GM19099 (cell line): Measurements from ENCODE around the gene EGFL8.

Source experiments
- POLR2A ChIP-seq: IDR thresholded peaks from 3 replicates; pipeline ENCODE4 v1.6.1; 2011; ENCODE audit warnings: low read depth; ENCODE audit not compliant: insufficient read length; ENCODE audit errors: extremely low read depth

EGFL8 gene

DNA sequence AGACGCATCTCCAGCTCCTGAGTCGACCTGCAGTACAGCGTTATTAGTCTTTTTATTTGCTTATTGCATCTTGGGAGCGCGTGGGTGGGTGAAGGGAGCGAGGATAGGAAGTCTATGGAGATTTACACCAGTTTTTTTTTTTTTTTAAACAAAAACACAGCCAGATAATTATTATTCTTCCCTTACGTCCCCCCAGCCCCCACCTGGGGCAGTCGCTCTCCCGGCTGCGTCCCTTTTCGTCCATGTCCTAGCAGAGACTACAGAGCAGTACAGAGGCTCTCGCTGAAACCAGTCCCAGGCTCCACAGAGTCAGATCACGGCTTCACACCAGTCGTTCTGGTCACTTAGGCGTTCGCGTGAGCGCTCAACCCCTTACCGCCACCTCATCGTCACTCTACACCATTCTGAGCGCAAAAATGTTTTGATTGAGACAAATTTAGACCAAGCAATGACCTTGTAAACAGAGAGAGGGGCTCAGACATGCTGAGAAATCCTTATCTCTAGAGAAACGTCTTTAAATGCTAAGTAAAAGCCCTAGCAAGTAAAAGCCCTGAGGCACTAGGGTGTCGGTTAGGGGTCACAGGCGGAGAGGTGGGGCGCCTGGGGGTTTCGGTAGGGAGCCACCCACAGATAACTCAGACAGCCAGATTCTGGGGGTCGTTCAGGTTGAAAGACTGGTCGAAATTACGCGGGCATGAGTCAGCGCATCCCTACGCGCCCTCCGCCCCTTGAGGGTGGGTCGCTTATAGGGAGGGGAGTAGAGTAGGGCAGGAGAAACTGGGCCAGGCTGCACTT lies 11.4 kb upstream of the EGFL8 start:
- TF ChIP-seq POLR2A: no peak

DNA sequence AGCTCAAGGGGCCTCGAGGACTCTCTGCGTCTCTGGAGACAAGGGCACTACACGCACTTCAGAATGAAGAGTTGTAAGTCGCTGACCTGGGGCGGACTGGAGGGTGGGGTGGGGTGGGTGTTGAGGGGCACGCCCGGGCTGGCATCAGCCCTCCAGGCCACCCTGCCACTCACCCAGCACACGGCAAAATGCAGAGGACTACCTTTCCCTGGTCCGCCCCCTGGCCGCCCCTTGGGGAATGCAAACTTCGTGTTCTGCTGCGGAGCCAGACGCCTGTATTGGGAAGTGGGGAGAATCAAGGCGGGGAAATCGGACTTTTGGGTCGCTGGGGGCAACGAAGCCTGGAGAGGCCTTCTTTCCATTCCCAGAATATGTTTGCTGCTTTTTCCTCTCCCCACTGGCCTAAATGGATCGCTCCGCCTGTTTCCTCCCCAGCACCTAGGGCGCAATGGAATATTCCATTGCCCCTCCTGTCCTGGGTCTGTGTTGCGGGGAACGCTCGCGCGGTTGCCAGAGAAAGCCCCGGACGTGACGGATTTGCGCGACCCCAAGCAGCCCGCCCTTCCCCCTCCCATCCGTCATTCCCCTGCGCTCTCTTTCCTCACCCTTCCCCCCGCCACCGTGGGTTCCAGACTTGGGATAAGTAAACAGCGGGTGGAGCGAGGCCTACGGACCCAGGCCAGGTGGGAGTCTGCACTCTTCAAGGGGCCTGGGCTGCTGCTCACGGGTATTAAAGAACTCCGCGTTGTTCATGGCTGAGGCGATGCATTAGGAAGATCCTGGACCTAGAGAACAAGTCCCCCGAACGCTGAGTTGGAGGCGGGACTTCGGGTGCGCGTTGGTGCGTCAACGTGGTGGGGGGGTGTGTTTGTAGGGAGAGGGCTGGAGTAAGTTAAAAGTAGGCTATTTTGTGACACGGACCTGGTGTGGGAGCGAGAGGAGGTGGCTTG lies 10.6 kb upstream of the EGFL8 start, which contains the start of gene PPT2:
TSS of gene PPT2 (plus strand) at position 578 of the 950 bp plus-strand sequence. CDS start 454 bp downstream, outside the sequence.
- TF ChIP-seq POLR2A: no peak

DNA sequence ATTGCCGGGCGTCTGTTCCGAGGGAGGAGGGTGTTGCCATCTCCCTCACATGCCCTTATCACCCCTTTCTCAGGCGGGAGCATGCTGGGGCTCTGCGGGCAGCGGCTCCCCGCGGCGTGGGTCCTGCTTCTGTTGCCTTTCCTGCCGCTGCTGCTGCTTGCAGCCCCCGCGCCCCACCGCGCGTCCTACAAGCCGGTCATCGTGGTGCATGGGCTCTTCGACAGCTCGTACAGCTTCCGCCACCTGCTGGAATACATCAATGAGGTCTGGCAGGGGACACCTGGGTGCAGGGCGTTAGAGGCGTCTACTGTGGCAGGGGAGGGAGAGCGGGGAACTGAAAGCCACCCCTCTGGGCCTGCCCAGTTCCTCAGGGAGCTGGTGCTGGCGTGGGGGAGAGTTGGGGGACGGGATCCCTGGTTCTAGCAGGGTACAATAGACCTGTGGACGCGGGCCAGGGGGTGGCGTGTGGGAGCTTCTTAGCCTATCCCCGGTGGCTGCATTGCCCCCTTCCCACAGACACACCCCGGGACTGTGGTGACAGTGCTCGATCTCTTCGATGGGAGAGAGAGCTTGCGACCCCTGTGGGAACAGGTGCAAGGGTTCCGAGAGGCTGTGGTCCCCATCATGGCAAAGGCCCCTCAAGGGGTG lies 9.8 kb upstream of the EGFL8 start:
- no peak for TF ChIP-seq POLR2A

- TF ChIP-seq POLR2A: no peak
These were observed 7.5 kb upstream of the EGFL8 start for GRCh38 chr6:32156891-32157290.

- no peak for TF ChIP-seq POLR2A
These were observed 6.3 kb upstream of the EGFL8 start for GRCh38 chr6:32158052-32158451.

GRCh38 chr6:32163559-32164258 lies 686 bp upstream of the EGFL8 start:
- TF ChIP-seq POLR2A: no peak

DNA sequence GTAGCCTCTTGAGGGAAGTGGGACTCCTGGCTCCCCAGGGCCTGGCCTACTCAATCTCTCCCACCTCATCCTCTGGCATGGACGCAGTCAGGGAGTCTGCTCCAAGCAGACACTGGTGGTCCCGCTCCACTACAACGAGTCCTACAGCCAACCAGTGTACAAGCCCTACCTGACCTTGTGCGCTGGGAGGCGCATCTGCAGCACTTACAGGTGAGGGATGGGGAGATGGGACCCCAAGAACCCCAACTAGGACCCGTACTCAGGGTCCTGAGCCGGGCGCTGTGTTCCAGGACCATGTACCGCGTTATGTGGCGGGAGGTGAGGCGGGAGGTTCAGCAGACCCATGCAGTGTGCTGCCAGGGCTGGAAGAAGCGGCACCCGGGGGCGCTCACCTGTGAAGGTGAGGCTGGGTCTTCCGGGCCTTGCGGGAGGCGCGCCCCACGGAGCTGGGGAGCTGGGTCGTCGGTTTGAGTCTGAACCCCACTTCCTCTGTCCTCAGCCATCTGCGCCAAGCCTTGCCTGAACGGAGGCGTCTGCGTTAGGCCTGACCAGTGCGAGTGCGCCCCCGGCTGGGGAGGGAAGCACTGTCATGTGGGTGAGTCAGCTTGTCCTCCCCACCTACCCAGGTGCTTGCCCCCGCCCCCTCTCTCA lies 2.1 kb downstream of the EGFL8 start:
- no peak for TF ChIP-seq POLR2A

- no peak for TF ChIP-seq POLR2A
These were observed 2.9 kb downstream of the EGFL8 start for GRCh38 chr6:32167154-32167760.

DNA sequence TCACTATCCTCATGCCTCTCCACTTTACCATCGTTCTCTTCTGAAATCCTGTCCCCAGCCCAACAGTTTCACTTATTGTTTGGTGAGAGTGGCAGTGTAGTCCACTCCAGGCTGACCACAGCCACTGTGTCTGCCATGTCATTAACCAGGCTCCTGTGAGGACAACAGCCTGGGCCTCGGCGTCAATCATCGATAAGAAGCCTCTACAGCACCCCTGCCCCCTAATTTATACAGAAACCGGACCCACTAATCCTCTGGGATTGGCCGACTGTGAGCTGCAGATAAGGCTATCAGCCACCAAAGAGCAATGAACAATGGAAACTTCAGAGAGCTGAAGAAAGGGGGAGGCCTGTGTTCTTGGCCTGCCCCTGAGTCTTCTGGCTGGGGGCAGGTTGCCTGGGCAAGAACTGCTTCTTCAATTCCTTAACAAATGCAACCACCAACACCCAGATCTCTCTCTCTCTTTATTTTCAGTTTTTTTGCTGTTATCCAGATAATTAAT lies 3.4 kb downstream of the EGFL8 start:
- TF ChIP-seq POLR2A: no peak

DNA sequence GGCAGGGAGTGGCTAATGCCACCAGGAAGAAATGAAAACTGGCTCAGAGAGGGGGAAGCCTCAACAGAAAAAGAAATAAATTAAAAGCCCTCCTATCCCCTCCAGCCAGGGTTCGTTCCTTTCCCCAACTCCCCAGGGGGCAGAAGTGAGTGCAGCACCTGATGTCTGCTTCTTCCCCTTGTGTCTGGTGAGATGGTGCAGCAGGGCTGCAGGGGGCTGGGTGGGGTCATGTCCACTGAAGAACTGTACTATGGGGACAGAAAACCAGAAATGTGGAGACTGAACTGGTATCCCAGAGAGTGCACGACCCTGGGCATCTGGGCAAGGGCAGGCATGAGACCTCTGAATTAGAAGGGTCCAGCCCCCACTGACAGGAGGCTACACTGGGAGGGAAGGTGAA lies 4.0 kb downstream of the EGFL8 start:
- no peak for TF ChIP-seq POLR2A

DNA sequence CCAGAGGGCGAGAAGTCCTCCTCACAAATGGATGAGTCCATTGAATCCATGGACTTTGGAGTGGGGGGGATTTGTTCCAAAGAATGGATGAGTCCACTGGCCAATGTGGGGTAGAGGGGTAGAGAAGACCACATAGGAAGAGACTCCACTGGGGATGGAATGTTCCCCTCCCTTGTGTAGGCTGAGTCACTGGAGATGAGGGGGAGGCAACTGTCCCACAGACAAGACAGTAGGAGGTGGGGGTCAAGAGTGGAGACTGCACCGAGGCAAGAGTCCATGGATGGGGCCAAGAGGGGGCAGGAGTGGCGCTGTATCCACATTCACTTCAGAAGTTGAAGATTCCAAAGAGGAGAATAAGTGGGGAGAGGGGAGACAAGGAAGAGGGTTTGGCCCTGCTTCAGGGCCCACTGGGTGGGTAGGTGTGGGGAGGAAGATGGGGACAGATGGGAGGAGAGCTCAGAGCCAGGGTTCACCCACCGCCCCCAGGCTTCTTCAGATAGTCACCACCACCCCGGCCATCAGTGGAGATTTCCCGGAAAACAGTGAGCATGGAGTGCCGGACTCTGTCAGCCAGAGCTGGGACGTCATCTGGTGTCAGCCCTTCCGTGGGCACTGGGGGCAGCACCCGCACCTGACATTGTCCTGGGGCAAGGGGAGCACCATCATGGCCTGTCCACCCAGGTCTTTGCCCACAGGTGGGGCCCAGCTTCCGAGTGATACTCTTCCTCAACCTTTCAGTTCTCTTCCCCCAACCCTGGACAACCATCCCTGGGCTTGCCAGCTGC lies 4.6 kb downstream of the EGFL8 start:
- no peak for TF ChIP-seq POLR2A

DNA sequence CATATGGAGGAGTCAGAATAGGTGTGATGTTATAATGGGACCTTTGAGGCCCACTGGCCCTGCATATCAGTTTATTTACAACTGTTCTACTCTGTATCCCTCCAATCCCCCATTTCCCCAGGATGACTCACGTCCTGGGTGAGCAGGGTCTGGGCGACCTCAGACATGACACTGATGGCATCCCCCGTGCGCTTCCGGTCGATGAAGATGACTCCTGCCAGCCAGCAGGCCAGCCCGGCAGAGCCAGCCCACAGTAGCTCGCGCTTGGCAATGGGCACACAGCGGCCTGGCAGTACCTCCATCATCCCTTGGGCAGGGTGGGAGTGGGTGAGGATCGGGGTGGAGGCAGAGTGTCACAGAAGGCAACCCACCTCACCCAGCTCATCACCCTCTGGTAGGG lies 5.9 kb downstream of the EGFL8 start:
- no peak for TF ChIP-seq POLR2A

GRCh38 chr6:32171234-32171633 lies 6.8 kb downstream of the EGFL8 start:
- TF ChIP-seq POLR2A: no peak
